OCI-LY3 (cell line): ENCODE data around the gene CBR3.

ENCODE experiments used
- H2AFZ ChIP-seq: fragments of 200-600, 300-600 bp; shearing (Covaris generic); 2 replicates; pipeline ENCODE4 v1.6.0; 2014; ENCODE audit warnings: antibody characterized with exemption, low read depth, low read length
- H3K27ac ChIP-seq: fragments of 200-600, 300-600 bp; sonication (generic); 2 replicates; pipeline ENCODE4 v1.5.1; 2014; ENCODE audit warnings: mild to moderate bottlenecking, low read length, moderate library complexity, mixed read lengths
- H3K27me3 ChIP-seq: fragments of 200-600, 300-600 bp; sonication (generic); 2 replicates; pipeline ENCODE4 v1.6.1; 2014; ENCODE audit warnings: low read depth, low read length, mixed read lengths
- H3K36me3 ChIP-seq: fragments of 200-600, 300-600 bp; sonication (generic); replicated peaks from 2 replicates; pipeline ENCODE3; 2014; ENCODE audit warnings: low read depth, low read length, mixed read lengths
- H3K4me1 ChIP-seq: fragments of 300-600, 200-600 bp; sonication (generic); 2 replicates; pipeline ENCODE4 v1.6.1; 2014; ENCODE audit warnings: low read length, mixed read lengths
- H3K4me2 ChIP-seq: fragments of 200-600, 300-600 bp; sonication (generic); 2 replicates; pipeline ENCODE4 v1.6.1; 2014; ENCODE audit warnings: low read length, mixed read lengths
- H3K4me3 ChIP-seq: fragments of 300-600, 200-600 bp; sonication (generic); 2 replicates; pipeline ENCODE4 v1.5.1; 2014; ENCODE audit warnings: antibody characterized with exemption, mild to moderate bottlenecking, low read length, moderate library complexity
- H3K79me2 ChIP-seq: fragments of 300-600, 200-600 bp; shearing (Covaris generic); 2 replicates; pipeline ENCODE4 v1.6.1; 2014; ENCODE audit warnings: mild to moderate bottlenecking, low read length, mixed read lengths
- H3K9ac ChIP-seq: fragments of 300-600, 200-600 bp; shearing (Covaris generic); 2 replicates; pipeline ENCODE4 v1.6.0; 2014; ENCODE audit warnings: mild to moderate bottlenecking, low read length, moderate library complexity
- H3K9me3 ChIP-seq: fragments of 200-600, 300-600 bp; shearing (Covaris generic); 2 replicates; pipeline ENCODE4 v1.6.1; 2014; ENCODE audit warnings: low read length, mixed read lengths; ENCODE audit not compliant: insufficient read depth
- H4K20me1 ChIP-seq: fragments of 200-600, 300-600 bp; sonication (generic); 2 replicates; pipeline ENCODE4 v1.6.1; 2016; ENCODE audit warnings: low read length, mixed read lengths; ENCODE audit not compliant: insufficient read depth
- EZH2phosphoT487 ChIP-seq: fragments of 200-600 bp; shearing (Covaris generic); IDR thresholded peaks from 2 replicates; pipeline ENCODE4 v1.6.1; 2018; ENCODE audit warnings: antibody characterized with exemption, mixed run types, low read depth
- TF ChIP-seq, protein P1 (sequence below): fragments of 200-600, 300-600 bp; sonication (generic); IDR thresholded peaks from 2 replicates; pipeline ENCODE4 v1.5.1; 2014; ENCODE audit warnings: antibody characterized with exemption, low read length, low read depth

The CBR3 gene

DNA sequence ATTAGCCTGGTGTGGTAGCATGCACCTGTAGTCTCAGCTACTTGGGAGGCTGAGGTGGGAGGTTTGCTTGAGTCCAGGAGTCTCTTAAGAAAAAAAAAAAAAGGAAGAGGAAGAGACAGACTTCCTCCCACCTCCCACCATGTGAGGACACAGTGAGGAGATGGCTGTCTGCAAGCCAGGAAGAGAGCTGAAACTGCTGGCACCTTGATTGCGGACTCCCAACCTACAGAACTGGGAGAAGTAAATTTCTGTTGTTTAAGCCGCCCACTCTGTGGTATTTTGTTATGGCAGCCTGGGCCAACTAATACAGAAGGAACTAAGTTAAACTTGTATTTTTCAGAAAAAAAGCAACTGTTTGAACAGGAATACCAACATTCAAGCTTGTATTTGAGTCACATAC is 43.5 kb downstream of the CBR3 start:
- peaks cover 11% of the 10 kb centered on the region for H3K4me1 ChIP-seq
- no peak overlapping the region for H3K4me2 ChIP-seq
- no peaks in the 10 kb centered on the region for H4K20me1 ChIP-seq
- no peak overlapping the region for H2AFZ ChIP-seq
- no peak overlapping the region for H3K9ac ChIP-seq
- H3K27me3 ChIP-seq, result no peaks in the 10 kb centered on the region
- H3K4me3 ChIP-seq, result no peak overlapping the region
- TF ChIP-seq, protein P1, sequence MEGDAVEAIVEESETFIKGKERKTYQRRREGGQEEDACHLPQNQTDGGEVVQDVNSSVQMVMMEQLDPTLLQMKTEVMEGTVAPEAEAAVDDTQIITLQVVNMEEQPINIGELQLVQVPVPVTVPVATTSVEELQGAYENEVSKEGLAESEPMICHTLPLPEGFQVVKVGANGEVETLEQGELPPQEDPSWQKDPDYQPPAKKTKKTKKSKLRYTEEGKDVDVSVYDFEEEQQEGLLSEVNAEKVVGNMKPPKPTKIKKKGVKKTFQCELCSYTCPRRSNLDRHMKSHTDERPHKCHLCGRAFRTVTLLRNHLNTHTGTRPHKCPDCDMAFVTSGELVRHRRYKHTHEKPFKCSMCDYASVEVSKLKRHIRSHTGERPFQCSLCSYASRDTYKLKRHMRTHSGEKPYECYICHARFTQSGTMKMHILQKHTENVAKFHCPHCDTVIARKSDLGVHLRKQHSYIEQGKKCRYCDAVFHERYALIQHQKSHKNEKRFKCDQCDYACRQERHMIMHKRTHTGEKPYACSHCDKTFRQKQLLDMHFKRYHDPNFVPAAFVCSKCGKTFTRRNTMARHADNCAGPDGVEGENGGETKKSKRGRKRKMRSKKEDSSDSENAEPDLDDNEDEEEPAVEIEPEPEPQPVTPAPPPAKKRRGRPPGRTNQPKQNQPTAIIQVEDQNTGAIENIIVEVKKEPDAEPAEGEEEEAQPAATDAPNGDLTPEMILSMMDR, result no peak
- TF ChIP-seq EZH2phosphoT487, result no peak
- H3K79me2 ChIP-seq, result no peaks in the 10 kb centered on the region
- peaks cover 4% of the 10 kb centered on the region for H3K36me3 ChIP-seq
- H3K27ac ChIP-seq, result no peak overlapping the region
- H3K9me3 ChIP-seq, result no peaks in the 10 kb centered on the region; the same call in 1 of the 2 replicates

DNA sequence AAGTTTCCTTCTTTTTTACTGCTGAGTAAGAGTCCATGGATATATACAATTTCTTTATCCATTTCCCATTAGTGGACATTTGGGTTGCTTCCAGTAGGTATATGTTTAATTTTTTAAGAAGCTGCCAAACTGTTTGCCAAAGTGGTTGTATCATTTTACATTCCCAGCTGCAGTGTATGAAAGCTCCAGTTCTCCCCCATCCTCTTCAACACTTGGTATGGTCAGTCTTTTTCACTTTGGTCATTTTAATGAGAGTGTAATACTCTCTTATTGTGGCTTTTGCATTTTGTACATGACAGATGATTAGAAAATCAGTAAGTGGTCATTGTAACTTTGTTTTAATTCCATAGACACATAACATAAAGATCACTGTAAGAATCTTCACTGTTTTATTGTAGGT is 44.3 kb downstream of the CBR3 start:
- H3K4me3 ChIP-seq, result no peak overlapping the region
- H3K4me2 ChIP-seq, result no peak overlapping the region
- no peak overlapping the region for H3K27ac ChIP-seq
- H2AFZ ChIP-seq, result no peak overlapping the region
- no peaks in the 10 kb centered on the region for H4K20me1 ChIP-seq
- TF ChIP-seq, protein P1, result no peak
- no peak for TF ChIP-seq EZH2phosphoT487
- no peaks in the 10 kb centered on the region for H3K27me3 ChIP-seq
- no peak overlapping the region for H3K9ac ChIP-seq
- peaks cover 4% of the 10 kb centered on the region for H3K36me3 ChIP-seq
- peaks cover 11% of the 10 kb centered on the region for H3K4me1 ChIP-seq
- H3K79me2 ChIP-seq, result no peaks in the 10 kb centered on the region
- H3K9me3 ChIP-seq, result no peaks in the 10 kb centered on the region; the same call in 1 of the 2 replicates

DNA sequence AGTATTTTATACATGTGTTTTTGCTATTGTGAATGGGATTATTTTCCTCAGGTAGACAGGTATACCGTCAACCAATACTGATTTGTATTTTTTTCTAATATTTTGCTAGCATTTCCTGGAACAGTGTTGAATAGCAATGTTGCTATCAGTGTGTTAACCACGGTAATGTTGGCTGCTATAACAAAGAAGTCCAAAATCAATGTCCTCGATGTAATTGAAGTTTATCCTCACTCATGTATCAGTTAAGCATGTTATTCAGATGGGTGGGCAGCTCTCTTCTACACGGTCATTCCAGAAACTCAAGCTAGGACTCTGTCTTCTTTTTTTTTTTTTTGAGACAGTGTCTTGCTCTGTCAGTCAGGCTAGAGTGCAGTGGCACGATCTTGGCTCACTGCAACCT is 46.1 kb downstream of the CBR3 start:
- Histone ChIP-seq H3K9ac (no peak overlapping the region), H3K4me3 (no peak overlapping the region), H3K27me3 (no peaks in the 10 kb centered on the region), H3K36me3 (peaks cover 4% of the 10 kb centered on the region), H3K4me2 (0 out of 2 replicates have a peak overlapping the region, but pooled peaks have one; percentile 29), H3K9me3 (no peaks in the 10 kb centered on the region; the same call in 1 of the 2 replicates), H2AFZ (no peak overlapping the region), H4K20me1 (no peaks in the 10 kb centered on the region), H3K79me2 (no peaks in the 10 kb centered on the region), H3K27ac (no peak overlapping the region), H3K4me1 (peaks cover 11% of the 10 kb centered on the region)
- no peak for TF ChIP-seq EZH2phosphoT487
- TF ChIP-seq, protein P1, result no peak

DNA sequence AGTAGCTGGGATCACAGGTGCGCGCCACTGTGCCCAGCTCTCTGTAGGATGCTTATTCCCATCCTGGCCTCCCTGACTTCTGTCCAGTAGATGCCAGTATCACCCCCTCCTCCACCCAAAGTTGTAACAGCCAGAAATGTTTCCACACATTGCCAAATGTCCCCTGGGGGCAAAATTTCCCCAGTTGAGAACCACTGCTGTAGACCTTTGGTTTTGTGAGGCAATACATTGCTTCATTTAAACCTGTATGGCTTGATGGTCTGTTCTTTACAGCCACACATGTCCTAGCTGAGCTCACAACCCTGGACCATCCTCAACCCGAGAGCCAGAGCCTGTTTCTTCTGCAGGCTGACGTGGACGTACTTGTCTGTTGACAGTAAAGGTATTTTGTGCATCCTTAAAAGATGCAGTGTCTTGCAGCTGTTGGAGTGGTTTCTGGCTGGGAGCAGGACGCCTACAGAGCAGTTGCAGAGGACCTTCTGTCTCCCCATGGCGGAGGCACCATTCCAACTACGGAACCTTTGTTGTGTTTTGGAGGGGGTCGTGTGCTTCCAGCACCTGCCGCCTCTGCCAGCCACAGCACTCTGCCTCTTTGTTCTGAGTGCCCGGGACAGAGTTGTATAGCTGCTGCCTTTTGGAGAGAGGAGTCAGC is 48.4 kb downstream of the CBR3 start:
- Histone ChIP-seq H3K4me1 (peaks cover 11% of the 10 kb centered on the region), H3K27ac (no peak overlapping the region)

More for the DNA sequence above, 48.4 kb downstream of the CBR3 start:
- no peaks in the 10 kb centered on the region for H3K27me3 ChIP-seq
- H3K36me3 ChIP-seq, result peaks cover 4% of the 10 kb centered on the region
- no peak for TF ChIP-seq EZH2phosphoT487
- TF ChIP-seq, protein P1, result no peak
- H2AFZ ChIP-seq, result no peak overlapping the region
- no peak overlapping the region for H3K9ac ChIP-seq
- H4K20me1 ChIP-seq, result no peaks in the 10 kb centered on the region
- no peaks in the 10 kb centered on the region for H3K79me2 ChIP-seq
- H3K4me2 ChIP-seq, result no peak overlapping the region
- H3K4me3 ChIP-seq, result no peak overlapping the region
- no peaks in the 10 kb centered on the region; the same call in 1 of the 2 replicates for H3K9me3 ChIP-seq
